Subcutaneous adipose tissue (tissue), 4 donors: Measurements from ENCODE around the gene LTBP3. TPM values are rescaled to one million over a fixed set of nuclear protein-coding genes. Genes with fewer than 3 reads are reported as not detected.

ENCODE experiments used
- total RNA-seq, 4 donors: library from RNA; depleted of rRNA; stranded (reverse); fragments of >200 nt; gene quantifications; one replicate each; pipeline ENCODE4 v1.1.0, GENCODE V29; 2016
- TF ChIP-seq, protein P1 (sequence below): fragments of 450-650 bp; IDR thresholded peaks from one replicate; pipeline ENCODE4 v1.5.1; 2016; ENCODE audit warnings: low read depth, mild to moderate bottlenecking, control low read depth, antibody characterized with exemption, moderate library complexity

LTBP3 gene
- total RNA-seq, 4 donors from 2014 or later = 24.8 to 81.3 (median 77.3) TPM

DNA sequence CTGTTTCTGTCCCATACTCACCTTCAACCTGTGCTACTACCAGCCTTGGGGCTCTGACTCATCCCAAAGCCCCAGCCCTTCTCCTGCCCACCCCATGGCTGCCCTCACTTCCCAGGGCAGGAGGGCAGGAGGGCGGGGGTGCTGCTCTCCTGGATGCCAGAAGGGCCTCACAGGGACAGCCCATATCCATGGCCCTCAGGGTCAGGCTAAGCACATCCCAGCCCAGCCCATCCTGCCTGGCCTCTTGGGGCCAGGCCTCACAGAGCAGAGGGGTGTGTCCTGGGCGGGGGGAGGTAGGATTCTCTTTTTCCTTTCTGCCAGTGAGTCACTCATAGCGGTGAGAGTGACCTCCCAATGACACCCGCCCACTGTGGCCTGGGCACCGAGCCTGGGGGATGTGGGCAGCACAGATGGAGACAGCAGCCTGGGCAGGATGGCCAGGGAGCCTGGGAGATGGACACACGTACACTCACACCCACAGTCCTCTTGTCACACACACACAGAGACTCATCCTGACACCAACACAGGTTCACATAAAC, 2.4 kb downstream of the LTBP3 start:
- TF ChIP-seq, protein P1, sequence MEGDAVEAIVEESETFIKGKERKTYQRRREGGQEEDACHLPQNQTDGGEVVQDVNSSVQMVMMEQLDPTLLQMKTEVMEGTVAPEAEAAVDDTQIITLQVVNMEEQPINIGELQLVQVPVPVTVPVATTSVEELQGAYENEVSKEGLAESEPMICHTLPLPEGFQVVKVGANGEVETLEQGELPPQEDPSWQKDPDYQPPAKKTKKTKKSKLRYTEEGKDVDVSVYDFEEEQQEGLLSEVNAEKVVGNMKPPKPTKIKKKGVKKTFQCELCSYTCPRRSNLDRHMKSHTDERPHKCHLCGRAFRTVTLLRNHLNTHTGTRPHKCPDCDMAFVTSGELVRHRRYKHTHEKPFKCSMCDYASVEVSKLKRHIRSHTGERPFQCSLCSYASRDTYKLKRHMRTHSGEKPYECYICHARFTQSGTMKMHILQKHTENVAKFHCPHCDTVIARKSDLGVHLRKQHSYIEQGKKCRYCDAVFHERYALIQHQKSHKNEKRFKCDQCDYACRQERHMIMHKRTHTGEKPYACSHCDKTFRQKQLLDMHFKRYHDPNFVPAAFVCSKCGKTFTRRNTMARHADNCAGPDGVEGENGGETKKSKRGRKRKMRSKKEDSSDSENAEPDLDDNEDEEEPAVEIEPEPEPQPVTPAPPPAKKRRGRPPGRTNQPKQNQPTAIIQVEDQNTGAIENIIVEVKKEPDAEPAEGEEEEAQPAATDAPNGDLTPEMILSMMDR = no peak

- TF ChIP-seq, protein P1 = no peak
Observed at GRCh38 chr11:65554842-65555430, 3.2 kb downstream of the LTBP3 start.

DNA sequence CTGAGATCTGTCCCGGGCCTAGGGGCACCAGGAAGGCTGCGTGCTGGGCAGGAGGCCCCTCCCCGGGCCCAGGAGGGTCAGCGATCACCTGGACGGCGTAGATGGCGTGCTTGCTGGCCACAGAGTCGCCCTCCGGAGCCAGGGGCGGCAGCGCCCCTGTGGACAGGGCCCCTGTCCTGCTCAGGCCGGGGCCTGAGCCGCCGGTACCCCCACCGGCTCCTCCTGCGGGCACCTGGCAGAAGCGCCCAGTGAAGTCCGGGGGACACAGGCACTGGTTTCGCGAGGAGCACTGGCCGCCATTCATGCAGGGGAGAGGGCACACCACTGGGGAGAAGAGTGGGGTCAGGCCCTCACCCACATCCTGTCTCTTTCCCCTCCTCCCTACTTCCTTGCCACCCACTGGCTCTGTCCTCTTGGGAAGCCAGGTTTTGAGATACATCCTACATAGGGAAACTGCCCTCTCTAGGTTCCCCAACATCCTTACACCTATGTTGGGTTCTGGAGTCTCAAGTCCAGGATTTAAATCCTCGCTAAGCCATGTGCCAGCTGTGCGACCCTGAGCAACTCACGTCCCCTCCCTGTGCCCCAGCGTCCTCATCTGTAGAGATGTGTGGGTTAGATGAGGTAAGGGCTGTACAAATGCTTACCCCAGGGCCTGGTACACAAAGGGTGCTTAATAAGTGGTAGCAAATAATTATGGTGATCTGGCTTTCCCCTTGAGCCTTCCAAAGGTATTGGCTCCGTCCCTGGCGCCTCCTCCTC, 3.9 kb downstream of the LTBP3 start:
- TF ChIP-seq, protein P1 = no peak

DNA sequence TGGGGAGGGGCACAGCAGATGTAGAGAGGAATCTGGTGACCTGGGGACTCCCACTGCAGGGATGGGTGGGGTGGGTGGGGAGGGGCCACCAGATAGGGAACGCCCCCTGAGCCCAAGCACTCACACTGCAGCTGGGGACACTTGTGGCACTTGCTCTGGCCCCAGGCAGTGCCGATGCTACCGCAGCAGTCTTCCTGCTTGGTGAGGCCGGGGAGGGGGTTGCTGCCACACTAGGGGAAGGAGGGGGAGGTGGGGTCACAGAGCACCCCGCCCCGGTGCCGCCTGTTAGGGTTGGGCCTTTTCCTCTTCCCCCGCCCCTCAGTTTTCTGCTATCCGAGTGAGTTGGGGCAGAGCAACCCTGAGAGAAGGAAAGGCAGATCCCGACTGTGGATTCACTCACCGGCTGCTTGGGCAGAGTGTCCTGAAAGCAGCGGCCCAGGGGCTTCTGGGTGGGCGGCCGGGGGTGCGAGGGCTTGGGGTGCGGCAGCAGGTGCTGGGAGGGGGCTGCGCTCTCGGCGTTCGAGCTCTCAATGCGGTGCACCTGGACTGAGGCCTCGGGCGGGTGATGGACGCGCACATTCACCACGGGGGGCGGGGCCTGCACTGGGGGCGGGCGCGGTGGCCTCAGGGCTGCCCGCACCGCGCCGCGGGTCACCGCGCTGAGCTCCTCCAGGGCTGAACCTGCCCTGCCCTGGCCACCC, 4.7 kb downstream of the LTBP3 start:
- TF ChIP-seq, protein P1 = no peak

DNA sequence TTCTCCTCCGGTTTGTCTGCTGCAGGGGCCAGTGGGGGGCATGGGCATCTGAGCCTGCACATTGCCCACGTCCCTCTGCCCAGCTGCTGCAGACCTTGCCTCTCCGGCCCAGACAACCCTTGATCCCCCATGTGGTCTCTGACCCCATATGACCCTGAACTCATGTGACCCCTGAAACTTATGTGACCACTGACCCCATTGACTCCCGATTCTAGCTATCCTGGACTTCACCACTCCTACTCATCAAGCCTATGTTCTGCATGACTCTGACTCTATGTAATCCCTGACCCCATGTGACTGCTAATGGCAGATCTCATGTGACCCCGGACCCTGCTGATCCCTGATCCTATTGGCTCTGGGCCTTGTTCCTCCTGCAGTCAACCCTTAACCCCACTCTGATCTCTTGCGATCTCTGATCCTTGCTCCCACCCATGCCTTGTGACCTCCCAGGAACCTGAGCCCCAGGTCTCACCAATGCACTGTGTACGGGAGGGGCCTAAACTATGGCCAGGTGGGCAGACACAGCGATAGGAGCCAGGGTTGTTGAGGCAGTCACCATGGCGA, 5.7 kb downstream of the LTBP3 start:
- TF ChIP-seq, protein P1 = no peak

DNA sequence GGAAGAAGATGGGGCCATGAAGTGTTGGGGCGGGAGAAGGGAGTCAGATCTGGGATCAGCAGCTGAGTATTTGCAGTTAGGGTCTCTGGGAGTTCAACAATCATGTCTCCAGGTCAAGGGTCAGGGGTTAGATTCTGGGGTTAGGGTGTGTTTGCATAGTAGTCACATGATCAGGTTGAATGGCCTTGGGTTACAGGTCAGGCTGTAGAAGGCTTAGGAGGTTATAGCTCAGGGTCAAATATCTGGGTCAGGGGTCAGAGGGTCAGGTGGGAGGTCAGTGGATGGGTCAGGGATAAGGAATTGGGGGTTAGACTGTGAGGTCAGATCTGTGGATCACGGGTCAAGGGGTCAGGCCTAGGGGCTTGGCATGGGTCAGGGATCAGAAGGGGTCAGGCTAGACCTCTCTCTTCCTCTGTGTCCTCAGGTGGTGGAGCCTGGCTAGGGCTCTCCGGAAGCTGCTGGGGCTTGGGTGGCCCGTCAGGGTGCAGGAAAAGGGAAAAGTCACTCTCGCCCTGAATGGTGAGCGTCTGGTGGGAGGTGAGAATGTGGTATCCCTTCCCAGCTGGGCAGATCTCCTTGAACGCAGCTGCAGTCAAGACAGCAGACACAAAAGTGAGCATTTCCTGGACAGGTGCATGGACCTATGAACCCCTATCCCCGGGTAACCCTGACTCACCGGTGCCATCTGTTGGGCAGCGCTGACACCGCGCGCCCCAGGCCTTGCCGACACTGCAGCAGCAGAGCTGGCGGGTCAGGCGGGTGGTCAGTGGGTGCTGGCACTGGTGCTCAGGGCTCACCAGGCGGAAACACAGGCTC, 6.4 kb downstream of the LTBP3 start:
- TF ChIP-seq, protein P1 = no peak
